Adipocyte (in vitro differentiated cells): ENCODE results near the gene PCGF2.

Source experiments
- DNase-seq: peaks from one replicate; pipeline ENCODE4 v3.0.0-alpha.2; 2015; ENCODE audit warnings: low read depth
- H3K27me3 ChIP-seq: replicated peaks from 2 replicates; pipeline ENCODE4 v1.7.0; 2013; ENCODE audit warnings: mild to moderate bottlenecking, low read length, moderate library complexity; ENCODE audit not compliant: control insufficient read depth, insufficient read depth
- H3K36me3 ChIP-seq: 2 replicates; pipeline ENCODE4 v1.7.0; 2013; ENCODE audit warnings: low read length, mild to moderate bottlenecking, moderate library complexity; ENCODE audit not compliant: control insufficient read depth, insufficient read depth, severe bottlenecking
- H3K4me1 ChIP-seq: 2 replicates; pipeline ENCODE4 v1.7.0; 2013; ENCODE audit warnings: mild to moderate bottlenecking, low read length, moderate library complexity; ENCODE audit not compliant: control insufficient read depth, insufficient read depth
- H3K4me3 ChIP-seq: 2 replicates; pipeline ENCODE4 v1.7.0; 2013; ENCODE audit warnings: mild to moderate bottlenecking, low read length, moderate library complexity
- H3K9ac ChIP-seq: 2 replicates; pipeline ENCODE4 v1.7.0; 2013; ENCODE audit warnings: mild to moderate bottlenecking, low read length, moderate library complexity
- H3K9me3 ChIP-seq: 2 replicates; pipeline ENCODE4 v1.7.0; 2013; ENCODE audit warnings: mild to moderate bottlenecking, low read length, moderate library complexity; ENCODE audit not compliant: control insufficient read depth

PCGF2 gene

GRCh38 chr17:38704606-38705522, 43.3 kb downstream of the PCGF2 start, which contains the start of gene MLLT6:
MLLT6 (plus strand) TSS chr17:38705273; CDS start chr17:38705633, 360 bp downstream.
- Histone ChIP-seq H3K9ac (peak within 1 kb of the TSS; percentile 96), H3K4me3 (peak within 1 kb of the TSS; percentile 91), H3K9me3 (no peaks in the 10 kb centered on the region), H3K36me3 (peaks cover 13% of the 10 kb centered on the region), H3K4me1 (peaks cover 34% of the 10 kb centered on the region), H3K27me3 (no peaks in the 10 kb centered on the region)
- peak; percentile 90 for DNase-seq

DNA sequence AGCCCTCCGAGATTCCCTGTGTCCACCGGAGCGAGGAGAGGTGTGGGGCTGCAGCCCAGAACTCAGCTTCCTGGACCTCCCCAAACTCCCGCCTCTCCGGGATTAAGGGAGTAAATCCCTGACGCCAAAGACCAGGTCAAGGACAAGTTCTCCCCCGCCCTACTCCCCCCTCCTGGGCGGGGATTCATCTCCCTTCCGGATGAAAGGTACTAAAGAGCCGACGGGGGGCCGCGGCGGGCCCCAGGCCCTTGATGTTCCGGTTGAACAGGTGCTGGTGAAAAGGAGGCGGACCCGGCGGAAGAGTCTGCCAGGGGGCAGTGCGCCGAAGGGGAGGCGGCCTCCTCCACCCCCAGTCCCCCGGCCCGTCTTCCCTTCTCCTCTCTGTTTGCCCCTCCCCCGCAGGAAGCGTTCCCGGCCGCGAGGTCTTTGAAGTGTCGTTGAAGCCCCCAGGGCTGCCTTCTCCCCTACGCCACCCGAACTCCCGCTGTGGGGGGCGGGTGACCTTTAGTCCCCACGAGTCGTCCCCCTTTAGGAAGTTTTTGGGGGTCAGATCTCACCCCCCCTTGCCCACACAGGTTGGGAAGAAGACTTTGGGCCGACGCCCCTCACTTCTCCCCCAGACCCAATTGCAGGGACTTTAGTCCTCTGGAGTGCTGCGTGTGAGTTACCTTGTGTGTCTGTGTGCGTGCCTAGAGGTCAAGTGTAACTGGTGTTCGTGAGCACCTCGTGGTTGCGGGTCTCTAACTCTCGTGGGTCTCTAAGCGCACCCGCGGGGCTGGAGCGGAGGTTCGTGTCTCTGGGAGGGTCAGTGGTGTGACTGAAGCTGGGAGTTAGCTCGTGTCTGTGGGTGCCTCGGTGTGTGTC, 44.2 kb downstream of the PCGF2 start:
- Histone ChIP-seq H3K4me3 (peak overlapping the region; percentile 91), H3K9ac (peak overlapping the region; percentile 96), H3K4me1 (peaks cover 34% of the 10 kb centered on the region), H3K36me3 (peaks cover 6% of the 10 kb centered on the region), H3K9me3 (no peaks in the 10 kb centered on the region), H3K27me3 (no peaks in the 10 kb centered on the region)
- DNase-seq = peak; percentile 48

GRCh38 chr17:38702916-38703741, 45.0 kb downstream of the PCGF2 start:
- Histone ChIP-seq H3K9me3 (no peaks in the 10 kb centered on the region), H3K36me3 (peaks cover 6% of the 10 kb centered on the region), H3K4me1 (peaks cover 34% of the 10 kb centered on the region), H3K4me3 (peak overlapping the region; percentile 91), H3K27me3 (no peaks in the 10 kb centered on the region), H3K9ac (peak overlapping the region; percentile 96)
- no peak for DNase-seq

- Histone ChIP-seq H3K4me1 (peaks cover 34% of the 10 kb centered on the region), H3K9ac (peak overlapping the region; percentile 96), H3K27me3 (no peaks in the 10 kb centered on the region), H3K9me3 (no peaks in the 10 kb centered on the region), H3K36me3 (no peaks in the 10 kb centered on the region), H3K4me3 (peak overlapping the region; percentile 91)
- DNase-seq = peak; percentile 97
These were observed 45.8 kb downstream of the PCGF2 start for GRCh38 chr17:38702166-38702915.

GRCh38 chr17:38701504-38702165, 46.5 kb downstream of the PCGF2 start:
- H3K9ac ChIP-seq = peak overlapping the region; percentile 96
- H3K4me3 ChIP-seq = peak overlapping the region; percentile 91
- peak; percentile 59 for DNase-seq
- H3K27me3 ChIP-seq = no peaks in the 10 kb centered on the region
- no peaks in the 10 kb centered on the region for H3K36me3 ChIP-seq
- no peaks in the 10 kb centered on the region for H3K9me3 ChIP-seq
- peaks cover 32% of the 10 kb centered on the region for H3K4me1 ChIP-seq

DNA sequence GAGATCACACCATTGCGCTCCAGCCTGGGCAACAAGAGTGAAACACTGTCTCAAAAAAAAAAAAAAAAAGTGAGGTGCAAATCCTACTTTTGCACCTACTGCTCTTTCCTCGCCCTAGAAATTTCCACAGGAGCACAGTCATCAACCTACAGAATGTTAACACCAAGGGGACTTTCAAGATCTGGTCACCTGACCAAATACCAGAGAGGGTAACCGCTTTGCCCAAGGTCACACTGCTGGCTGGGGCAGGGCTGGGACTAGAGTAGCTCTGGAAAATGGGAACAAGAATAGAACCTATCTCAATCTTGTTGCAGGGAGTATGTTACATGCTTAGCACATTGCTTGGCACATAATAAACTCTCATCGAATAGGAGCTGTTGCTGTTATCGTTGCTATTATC, 49.4 kb downstream of the PCGF2 start:
- Histone ChIP-seq H3K4me3 (no peak overlapping the region), H3K9ac (no peak overlapping the region), H3K9me3 (no peaks in the 10 kb centered on the region), H3K27me3 (no peaks in the 10 kb centered on the region), H3K4me1 (peaks cover 27% of the 10 kb centered on the region), H3K36me3 (no peaks in the 10 kb centered on the region)
- DNase-seq = no peak

GRCh38 chr17:38697061-38697820, 50.9 kb downstream of the PCGF2 start:
- Histone ChIP-seq H3K9ac (no peak overlapping the region), H3K36me3 (no peaks in the 10 kb centered on the region), H3K4me3 (no peak overlapping the region), H3K27me3 (no peaks in the 10 kb centered on the region), H3K9me3 (no peaks in the 10 kb centered on the region), H3K4me1 (peaks cover 19% of the 10 kb centered on the region)
- no peak for DNase-seq

- Histone ChIP-seq H3K9ac (peak overlapping the region; percentile 70), H3K36me3 (no peaks in the 10 kb centered on the region), H3K27me3 (no peaks in the 10 kb centered on the region), H3K4me1 (peaks cover 10% of the 10 kb centered on the region), H3K9me3 (no peaks in the 10 kb centered on the region), H3K4me3 (no peak overlapping the region)
- DNase-seq = peak; percentile 26
These were observed 54.3 kb downstream of the PCGF2 start for GRCh38 chr17:38693700-38694329.

GRCh38 chr17:38691154-38691553, 57.0 kb downstream of the PCGF2 start:
- H3K4me3 ChIP-seq = no peak overlapping the region
- H3K4me1 ChIP-seq = peaks cover 10% of the 10 kb centered on the region
- DNase-seq = no peak
- H3K27me3 ChIP-seq = no peaks in the 10 kb centered on the region
- no peak overlapping the region for H3K9ac ChIP-seq
- no peaks in the 10 kb centered on the region for H3K36me3 ChIP-seq
- H3K9me3 ChIP-seq = no peaks in the 10 kb centered on the region
